Fibroblast of mammary gland (primary cell): ENCODE data around the gene PCA3.

Experiments
- DNase-seq: peaks from one replicate; pipeline ENCODE4 v3.0.0-alpha.2; 2010; ENCODE audit warnings: low read depth
- H3K4me3 ChIP-seq: 2 replicates; pipeline ENCODE4 v1.5.1; 2011; ENCODE audit warnings: low read depth, mild to moderate bottlenecking, low read length, moderate library complexity; ENCODE audit not compliant: control insufficient read depth
- TF ChIP-seq, protein P1 (sequence below): conservative IDR thresholded peaks from 2 replicates; pipeline ENCODE4 v1.5.1; 2011; ENCODE audit warnings: low read depth, low read length, inconsistent platforms; ENCODE audit not compliant: control insufficient read depth, insufficient read depth

PCA3 gene

DNA sequence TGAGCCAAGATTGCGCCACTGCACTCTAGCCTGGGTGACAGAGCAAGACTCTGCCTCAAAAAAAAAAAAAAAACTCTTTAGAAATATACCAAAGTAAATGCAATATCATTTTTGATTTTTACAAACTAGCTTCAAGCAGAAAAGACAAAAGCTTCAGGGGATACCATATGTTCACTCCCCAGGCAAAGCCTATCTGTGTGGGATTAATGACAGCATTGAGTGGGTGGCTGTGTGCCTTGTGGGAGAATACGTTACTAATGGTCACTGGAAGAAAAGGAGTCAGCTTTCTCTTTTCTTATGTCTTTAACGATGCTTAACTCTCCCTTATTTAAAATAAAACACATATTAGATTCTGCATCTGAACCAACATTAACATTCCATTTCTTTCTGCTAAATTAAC is 1.9 kb downstream of the PCA3 start:
- TF ChIP-seq, protein P1, sequence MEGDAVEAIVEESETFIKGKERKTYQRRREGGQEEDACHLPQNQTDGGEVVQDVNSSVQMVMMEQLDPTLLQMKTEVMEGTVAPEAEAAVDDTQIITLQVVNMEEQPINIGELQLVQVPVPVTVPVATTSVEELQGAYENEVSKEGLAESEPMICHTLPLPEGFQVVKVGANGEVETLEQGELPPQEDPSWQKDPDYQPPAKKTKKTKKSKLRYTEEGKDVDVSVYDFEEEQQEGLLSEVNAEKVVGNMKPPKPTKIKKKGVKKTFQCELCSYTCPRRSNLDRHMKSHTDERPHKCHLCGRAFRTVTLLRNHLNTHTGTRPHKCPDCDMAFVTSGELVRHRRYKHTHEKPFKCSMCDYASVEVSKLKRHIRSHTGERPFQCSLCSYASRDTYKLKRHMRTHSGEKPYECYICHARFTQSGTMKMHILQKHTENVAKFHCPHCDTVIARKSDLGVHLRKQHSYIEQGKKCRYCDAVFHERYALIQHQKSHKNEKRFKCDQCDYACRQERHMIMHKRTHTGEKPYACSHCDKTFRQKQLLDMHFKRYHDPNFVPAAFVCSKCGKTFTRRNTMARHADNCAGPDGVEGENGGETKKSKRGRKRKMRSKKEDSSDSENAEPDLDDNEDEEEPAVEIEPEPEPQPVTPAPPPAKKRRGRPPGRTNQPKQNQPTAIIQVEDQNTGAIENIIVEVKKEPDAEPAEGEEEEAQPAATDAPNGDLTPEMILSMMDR = no peak
- no peak overlapping the region for H3K4me3 ChIP-seq
- DNase-seq = no peak

DNA sequence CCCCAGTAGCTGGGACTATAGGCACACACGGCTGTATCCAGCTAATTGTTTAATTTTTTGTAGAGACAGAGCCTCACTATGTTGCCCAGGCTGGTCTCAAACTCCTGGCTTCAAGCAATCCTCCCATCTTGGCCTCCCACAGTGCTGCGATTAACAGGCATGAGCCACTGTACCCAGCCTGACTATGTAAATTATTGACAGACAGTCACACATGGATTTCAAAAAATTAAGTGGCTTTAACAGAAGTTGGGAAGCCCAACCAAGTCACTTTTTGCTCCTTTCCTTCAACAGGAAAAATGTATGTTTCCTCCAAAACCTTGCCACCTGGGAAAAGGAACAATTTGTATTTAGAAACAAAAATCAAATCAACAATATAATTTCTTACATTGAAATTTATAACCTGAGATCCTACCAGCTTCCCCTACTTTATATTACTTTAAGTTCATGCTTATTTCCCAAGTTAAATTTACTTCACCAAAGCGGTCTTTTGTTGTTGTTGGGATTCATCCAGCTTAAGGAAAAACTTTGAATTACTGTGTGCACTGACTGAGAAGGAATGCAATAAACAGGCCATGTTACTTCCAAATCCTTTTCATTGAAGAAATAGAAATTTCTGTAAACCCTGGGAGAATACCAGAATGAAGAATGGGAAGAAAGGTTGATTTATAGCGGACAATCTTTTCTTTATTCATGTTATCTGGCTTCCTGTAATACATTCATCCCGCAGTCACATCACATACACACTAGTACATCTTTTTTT is 8.6 kb downstream of the PCA3 start:
- DNase-seq = peak; percentile 30
- TF ChIP-seq, protein P1 = no peak
- no peak overlapping the region for H3K4me3 ChIP-seq

DNA sequence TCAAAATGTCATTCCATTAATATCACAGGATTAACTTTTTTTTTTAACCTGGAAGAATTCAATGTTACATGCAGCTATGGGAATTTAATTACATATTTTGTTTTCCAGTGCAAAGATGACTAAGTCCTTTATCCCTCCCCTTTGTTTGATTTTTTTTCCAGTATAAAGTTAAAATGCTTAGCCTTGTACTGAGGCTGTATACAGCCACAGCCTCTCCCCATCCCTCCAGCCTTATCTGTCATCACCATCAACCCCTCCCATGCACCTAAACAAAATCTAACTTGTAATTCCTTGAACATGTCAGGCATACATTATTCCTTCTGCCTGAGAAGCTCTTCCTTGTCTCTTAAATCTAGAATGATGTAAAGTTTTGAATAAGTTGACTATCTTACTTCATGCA is 20.6 kb downstream of the PCA3 start:
- H3K4me3 ChIP-seq = no peak overlapping the region
- TF ChIP-seq, protein P1 = no peak
- DNase-seq = no peak

DNA sequence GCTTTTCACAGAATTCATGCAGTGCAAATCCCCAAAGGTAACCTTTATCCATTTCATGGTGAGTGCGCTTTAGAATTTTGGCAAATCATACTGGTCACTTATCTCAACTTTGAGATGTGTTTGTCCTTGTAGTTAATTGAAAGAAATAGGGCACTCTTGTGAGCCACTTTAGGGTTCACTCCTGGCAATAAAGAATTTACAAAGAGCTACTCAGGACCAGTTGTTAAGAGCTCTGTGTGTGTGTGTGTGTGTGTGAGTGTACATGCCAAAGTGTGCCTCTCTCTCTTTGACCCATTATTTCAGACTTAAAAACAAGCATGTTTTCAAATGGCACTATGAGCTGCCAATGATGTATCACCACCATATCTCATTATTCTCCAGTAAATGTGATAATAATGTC is 21.3 kb downstream of the PCA3 start:
- DNase-seq = no peak
- no peak overlapping the region for H3K4me3 ChIP-seq
- TF ChIP-seq, protein P1 = no peak

DNA sequence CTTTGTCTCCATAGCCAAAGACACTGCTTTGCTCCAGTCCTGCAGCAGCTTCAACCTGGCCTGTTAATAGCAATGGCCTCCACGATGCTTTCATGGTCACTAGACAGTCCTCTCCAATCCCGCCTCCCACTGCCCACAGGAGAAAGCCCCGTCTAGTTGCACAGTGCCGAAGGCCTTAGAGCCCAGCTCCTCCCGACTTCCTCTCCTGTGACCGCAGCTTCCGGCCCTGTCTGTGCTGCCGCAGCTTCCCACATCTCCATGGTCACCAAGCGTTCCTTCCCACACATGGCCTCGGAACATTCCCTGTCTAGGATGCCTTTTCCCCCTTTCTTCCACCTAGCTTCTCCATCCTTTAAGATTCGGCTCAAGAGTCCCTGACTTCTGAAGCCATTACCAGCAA is 23.4 kb downstream of the PCA3 start:
- no peak overlapping the region for H3K4me3 ChIP-seq
- no peak for DNase-seq
- TF ChIP-seq, protein P1 = no peak

DNA sequence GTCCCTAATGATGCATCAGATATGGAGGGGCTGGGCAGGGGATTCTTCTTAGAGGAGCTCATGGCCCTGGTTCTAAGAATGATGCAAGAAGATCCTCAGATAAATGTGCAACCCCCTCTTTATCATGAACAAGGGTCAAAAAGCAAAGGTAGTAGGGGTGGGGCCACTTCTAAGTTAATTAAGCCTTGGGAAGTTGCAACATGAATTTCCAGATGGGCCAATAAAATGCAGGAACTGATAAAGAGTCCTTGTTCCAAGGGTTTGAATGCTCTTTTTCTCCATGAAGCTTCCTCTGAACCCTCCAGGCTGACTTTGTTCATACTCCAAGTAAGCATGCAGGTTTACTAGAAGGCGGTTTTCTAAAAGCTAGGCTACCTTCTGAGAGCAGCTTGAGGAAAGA is 25.6 kb downstream of the PCA3 start:
- no peak for DNase-seq
- TF ChIP-seq, protein P1 = no peak
- H3K4me3 ChIP-seq = no peak overlapping the region
